Loucy (cell line): Measurements from ENCODE around the gene GPSM3.

ENCODE experiments used
- EZH2phosphoT487 ChIP-seq: fragments of 200-600 bp; IDR thresholded peaks from 2 replicates; pipeline ENCODE4 v1.6.1; 2018; ENCODE audit warnings: antibody characterized with exemption, mild to moderate bottlenecking, moderate library complexity, borderline replicate concordance
- TF ChIP-seq, protein P1 (sequence below): fragments of 200-600 bp; sonication (generic); conservative IDR thresholded peaks from 2 replicates; pipeline ENCODE4 v1.5.1; 2014; ENCODE audit warnings: mild to moderate bottlenecking, antibody characterized with exemption, low read length

DNA sequence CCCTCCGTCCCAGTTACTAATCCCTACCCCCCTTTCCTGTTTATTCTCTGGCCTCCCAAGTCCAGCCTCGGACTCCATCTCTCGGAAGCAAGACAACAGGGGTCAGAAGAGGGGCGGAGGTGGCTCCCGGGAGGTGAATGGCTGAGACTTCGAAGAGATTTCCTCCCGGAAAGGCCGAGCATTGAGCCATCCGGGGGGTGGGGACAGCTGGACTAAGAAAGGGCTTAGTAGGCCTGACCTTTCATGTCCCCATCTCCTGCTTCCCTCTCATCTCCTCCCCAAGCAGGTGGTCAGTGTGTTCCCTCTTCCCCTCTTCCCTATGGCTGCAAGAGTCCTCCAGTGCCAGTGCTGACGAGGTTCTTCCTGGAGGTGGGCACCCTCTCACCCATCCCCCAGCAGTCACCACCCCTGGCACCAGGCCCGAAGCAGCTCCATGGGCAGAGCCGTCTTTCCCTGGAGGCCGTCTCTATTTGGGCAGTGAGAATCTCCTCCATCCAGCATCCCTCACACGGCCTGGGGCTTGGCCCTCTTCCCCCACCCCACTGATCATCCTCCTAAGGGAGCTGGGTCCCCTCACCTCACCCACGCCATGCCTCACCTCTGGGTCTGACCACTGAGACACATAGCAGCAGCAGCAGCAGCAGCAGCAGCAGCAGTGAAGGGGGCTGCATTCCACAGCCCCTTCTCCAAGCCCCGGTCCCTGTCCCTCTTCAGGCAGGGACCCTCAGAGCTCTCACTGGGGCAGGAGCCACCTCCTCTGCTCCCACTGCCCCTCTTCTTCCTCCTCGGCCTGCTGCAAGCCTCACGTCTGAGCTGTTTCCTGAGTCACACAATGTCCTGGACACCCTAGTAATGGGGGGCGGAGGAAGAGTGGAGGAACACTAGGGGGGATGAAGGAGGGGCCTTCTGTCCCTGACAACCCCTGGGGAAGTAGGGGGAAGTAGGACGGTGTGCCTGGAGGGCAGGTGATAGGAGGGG lies 31.1 kb upstream of the GPSM3 start, which contains the start of gene NOTCH4:
- TF ChIP-seq, protein P1, sequence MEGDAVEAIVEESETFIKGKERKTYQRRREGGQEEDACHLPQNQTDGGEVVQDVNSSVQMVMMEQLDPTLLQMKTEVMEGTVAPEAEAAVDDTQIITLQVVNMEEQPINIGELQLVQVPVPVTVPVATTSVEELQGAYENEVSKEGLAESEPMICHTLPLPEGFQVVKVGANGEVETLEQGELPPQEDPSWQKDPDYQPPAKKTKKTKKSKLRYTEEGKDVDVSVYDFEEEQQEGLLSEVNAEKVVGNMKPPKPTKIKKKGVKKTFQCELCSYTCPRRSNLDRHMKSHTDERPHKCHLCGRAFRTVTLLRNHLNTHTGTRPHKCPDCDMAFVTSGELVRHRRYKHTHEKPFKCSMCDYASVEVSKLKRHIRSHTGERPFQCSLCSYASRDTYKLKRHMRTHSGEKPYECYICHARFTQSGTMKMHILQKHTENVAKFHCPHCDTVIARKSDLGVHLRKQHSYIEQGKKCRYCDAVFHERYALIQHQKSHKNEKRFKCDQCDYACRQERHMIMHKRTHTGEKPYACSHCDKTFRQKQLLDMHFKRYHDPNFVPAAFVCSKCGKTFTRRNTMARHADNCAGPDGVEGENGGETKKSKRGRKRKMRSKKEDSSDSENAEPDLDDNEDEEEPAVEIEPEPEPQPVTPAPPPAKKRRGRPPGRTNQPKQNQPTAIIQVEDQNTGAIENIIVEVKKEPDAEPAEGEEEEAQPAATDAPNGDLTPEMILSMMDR, result no peak
- no peak for TF ChIP-seq EZH2phosphoT487
